ENCODE measurements around the gene KRT73.

The KRT73 gene

DNA sequence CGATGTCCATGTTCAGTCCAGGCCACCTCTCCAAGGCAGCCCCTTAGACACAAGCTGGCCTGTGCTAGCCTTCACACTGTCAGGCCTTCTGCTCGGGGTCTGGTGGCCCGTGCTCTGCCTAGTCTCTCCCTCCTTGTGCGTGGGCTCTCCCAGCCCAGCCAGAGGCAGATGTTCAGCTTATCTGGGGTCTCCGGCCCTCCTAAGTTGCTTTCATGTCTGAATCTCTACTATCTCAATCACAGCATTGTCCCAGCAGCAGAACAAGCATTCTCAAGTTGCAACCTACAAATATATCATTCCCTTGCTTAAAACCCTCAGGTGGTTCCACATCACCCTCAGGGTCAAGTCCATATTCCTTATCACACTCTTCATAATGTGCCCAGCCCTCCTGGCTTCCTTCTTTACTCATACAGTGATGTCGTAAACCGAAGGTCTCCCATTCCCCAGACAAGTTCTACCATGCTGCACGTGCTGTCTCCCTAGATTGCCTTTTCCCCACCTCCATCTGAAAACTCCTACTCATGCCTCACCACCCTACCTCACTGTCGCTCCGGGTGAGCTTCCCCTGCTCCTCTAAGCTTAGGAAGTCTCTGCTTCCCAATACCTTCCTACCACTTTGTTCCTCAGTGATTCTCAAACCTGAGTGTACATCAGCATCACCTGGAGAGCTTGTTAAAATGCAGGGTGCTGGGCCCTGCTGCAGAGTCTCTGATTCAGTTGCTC, 1.5 kb downstream of the KRT73 start:
- DNase-seq = no peak

DNA sequence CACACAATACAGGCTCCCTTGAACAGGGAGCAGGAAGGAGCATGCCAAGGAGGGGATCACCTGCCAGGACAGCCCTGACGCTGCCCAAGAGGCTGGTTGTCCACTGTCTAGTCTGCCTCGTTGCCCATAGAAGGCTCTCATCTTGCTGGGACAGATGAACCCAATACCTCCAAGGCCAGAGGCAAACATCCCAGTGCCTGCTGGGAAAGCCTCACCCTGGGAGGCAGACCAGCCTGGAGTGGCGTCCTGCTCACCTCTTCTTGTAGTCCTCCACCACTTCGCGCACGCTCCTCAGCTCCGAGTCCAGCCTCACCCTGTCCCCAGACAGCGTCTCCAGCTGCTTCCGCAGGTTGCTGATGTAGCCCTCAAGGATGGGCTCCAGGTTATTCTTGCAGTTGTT, 2.4 kb downstream of the KRT73 start:
- DNase-seq = no peak

DNA sequence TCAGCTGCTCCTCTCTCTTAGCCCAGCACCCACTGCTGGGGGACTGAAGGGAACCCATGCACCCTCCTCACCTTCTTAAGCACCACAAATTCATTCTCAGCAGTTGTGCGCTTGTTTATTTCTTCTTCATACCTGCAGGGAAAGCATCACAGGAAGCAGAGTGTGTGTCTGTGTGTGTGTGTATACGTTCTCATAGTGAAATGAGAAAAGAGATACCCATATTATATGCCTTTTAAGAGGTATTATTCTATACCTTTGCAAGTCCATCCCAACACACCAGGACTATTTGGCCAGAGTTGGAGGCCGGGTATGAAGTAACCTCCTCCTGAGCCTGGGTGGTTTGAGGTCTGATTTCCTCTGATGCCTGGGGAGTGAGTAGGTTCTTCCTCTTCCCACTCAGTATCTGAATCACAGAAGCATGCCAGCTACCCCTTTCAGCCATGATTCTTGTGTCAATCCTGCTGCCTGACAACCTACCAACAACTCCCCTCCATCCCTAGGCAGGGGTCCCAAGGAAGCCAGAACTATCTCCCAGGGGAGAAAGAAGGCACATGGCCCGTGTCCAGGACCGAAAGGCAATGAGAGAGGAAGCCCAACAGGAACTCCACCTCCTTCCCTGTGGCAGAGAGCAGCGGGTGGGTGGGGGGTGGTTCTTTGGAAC, 3.0 kb downstream of the KRT73 start:
- DNase-seq = peak; percentile 6

DNA sequence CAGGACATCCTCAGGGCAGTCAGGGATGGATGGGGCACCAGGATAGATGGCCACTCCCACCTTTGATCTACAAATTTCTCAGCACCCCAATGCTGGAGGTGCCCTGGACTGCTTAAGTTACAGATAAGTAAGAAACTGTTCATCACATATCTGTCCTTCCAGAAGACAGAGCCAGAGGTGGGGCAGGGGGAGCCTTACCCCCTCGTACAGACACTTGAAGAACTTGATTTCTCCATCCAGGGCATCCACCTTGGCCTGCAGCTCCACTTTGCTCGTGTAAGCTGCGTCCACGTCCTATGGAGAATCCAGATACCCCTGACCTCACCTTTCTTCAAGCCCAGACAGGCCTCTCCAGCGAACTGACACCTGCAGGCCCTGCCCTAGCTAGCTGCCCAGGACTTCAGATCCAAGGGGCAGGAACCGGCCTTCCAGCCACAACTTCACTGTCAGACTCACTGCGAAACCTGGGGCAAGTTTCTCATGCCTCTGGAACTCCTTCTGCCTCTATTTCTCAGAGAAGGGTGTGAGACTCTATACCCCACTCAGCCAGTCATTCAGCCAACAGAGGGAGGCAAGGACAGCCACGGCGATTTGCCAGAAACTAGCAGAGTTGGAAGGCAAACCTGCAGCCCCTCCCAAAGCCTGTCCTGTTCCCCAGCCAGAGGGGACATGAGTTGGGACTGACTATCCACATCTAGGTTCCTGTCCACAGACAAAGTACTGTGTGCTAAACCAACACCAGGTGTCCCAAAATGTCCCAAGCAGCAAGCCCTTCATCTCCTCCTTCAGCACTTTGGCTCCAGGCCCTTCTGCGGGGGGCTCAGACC, 3.8 kb downstream of the KRT73 start:
- DNase-seq = no peak

DNA sequence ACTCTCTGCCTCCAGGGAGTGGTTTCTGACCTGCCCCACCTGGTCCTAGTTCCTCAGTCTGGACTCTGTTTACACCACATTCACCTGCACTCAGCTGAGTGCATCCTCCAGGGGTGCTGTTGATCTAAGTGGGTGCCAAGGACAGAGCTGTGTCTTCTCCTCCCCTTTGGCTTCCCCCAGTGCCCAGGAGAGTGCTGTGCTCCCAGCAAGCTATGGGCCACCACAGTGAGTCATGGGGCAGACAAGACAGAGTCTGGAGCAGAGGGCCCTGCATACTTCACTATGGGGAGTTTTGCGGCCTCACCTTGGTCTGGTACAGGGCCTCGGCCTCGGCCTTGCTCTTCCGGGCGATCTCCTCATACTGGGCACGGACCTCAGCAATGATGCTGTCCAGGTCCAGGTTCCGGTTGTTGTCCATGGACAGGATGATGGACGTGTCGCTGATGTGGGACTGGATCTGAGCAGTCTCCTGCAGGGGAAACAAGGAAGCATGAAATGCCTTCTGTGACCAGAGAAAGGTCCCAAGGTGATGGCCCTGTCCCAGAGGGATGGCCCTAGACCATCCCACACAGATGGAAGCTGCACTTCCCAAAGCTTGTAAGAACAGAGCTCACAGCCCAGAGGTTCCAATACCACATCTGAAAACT, 4.9 kb downstream of the KRT73 start:
- DNase-seq = no peak

DNA sequence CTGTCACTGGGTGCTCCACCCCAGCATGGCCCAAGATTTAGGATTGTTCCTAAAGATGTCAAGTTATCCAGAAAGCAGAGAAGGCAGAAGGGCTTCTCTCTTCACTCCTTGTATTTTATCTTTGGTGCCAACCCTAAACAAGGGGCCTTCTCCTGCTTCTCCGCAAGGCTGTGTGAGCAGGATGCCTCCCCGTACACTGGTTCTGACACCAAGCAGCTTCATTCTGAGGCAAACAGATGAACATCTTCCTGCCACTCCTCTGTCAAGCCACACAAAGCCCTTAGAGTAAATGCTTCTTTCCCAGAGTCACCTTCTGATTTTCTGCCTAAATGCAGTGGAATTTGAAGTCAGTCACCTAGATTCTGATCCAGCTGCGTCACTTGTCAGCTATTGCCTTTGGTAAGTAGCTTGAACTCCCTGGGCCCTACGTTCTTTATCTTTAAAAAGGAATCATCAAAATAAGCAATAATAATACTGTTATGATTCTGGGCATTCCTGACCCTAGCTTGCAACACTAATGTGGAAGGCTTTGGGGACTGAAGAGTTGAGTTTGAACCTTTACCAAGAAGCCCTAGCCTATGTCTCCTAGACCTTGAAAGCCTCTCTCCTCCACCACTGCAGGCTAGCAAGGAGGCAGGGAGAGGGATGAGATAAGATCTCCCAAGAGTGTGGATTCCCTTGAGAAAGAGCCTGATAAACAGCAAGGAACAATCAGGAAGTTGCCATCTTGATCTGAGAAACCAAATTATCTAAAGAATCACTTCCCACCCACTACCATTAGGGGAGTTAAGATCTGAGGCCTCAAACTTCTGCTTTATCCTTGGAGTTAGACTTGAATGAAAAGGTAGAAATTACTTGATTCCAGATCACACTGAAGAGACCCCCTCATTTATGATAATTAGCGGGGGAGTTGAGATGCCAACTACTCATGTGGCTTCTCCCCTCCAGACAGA, 5.7 kb downstream of the KRT73 start:
- DNase-seq = no peak

DNA sequence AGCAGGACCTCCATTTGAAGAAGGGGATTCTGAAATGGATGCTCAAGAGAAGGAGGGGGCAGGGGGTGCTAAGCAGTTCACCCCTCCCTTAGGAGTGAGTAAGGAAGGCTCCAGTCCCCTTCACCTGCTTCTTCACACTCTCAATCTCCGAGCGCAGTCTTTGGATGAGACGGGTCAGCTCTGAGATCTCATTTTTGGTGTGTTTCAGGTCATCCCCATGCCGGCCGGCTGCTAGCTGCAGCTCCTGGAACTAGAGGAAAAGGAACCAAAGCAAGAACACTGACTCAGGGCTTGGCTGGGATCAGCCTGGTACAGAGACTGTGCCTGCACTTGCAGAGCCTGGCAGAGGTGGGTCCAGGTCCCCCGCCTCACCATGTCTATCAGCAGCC, 7.3 kb downstream of the KRT73 start:
- no peak for DNase-seq

DNA sequence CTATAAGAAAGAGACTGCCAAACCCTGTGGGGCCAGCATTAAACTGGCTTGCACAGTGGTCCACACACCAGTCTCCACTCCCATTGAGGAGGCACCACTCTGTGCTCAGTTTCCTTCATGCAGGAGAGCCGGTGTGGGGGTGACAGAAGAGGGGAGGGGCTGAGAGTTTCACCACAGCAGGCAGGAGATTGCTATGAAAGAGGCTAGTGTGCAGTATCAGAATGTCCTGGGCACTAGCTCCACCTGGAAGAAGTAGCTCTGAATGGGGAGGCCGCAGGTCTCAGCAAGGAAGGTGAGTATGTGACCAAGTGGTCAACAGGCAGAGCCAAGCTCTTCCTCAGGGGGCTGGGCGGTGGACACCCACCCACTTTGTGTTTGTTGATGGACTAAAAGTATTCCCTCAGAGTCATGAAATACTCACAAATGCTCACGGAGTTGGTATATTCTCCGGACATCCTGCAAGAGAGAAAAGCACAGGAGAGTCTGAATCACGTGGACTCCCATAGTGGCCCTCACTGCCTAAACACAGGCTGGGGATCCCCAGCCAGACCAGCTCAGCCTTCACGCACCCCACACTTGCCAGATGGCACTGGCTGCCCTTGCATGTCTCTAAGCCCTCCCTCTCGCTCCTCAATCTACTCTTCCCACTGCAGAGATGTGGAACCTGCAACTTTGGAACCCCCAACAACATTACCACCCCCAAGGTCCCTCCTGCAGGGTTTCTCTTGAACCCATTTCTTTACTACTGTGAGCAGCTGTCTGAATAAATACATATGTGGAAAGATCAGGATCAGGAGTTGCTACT, 9.3 kb downstream of the KRT73 start:
- no peak for DNase-seq

DNA sequence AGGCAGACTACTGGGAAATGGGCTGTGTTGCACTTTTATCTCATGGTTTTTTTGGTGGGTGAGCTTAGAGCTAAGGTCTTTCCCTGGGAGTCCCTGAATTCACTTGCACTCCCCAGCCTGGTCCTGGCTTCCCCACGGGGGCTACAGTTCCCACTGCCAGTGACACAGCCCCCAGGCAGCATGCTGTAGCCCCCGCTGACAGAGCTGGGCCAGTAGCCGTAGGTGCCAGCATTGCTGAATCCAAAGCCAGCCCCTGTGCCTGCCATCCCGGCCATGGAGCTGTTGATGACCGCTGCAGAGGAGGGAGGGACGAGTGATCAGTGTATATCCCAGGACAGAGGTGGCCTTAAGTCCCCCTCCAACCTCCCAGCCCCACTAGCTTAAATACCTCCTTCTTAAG, 10.2 kb downstream of the KRT73 start:
- DNase-seq = no peak

DNA sequence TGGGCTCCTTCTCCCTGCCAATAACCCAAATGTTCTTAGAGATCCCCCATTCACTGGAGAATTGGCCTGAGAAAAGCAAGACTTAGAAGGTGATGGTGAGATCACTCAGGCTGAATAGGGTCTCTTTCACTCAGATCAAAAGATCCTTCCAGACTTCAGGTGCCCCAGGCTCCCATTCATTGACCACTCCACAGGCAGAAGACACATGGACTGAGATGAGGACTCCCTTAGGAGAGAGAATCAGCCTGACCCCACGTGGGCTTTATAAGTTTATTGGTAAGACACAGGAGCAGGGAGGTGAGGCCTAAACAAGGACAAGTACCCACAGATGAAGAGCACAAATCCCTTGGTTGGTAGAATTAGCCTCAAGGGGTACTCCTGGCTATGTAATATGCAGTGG, 11.0 kb downstream of the KRT73 start:
- no peak for DNase-seq

DNA sequence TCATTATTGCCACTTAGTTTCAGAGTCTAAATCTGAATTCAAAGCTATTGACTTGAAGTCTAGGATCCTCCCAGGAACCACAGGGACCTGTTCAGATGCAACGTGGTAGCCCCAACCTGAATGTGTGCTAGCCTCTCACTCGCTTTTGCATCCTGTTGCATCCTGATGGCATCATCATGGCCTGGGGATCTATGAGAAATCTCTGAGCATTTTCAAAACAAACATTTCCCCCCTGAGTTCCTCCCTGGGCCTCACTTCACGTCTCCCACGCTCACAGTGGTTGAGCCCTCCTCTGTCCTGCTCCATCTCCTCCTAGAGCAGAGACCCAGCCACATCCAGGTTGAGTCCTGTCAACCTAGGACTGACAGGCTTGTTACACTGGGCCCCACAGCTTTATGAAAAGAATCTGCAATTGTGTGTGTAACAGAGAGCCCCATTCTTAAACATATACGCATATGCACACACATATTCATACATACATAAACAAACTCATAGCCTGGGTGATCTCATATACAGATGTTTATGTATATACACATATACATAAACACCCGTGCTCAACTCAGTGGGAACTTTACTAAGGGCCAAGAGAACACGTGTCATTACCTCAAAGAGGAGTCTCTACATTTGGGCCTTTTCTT, 11.7 kb downstream of the KRT73 start:
- DNase-seq = no peak

DNA sequence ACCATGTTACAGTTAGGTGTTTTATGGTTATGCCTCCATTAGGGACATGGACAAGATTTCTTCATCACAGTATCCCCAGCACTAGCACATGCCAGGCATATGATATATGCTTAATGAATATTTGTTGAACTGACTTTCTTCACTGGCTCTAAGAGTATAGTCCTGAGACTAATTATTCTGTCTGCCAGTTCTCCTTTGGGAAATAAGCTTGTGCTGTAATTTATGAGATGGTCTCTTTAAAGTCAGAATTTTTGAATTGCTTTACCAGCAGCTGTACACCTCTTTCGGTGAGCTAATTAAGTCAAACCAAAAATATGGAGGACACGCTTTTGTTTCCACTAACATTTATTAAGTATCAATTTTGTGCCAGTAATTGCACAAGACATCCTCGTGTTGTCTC, 12.3 kb downstream of the KRT73 start:
- no peak for DNase-seq

DNA sequence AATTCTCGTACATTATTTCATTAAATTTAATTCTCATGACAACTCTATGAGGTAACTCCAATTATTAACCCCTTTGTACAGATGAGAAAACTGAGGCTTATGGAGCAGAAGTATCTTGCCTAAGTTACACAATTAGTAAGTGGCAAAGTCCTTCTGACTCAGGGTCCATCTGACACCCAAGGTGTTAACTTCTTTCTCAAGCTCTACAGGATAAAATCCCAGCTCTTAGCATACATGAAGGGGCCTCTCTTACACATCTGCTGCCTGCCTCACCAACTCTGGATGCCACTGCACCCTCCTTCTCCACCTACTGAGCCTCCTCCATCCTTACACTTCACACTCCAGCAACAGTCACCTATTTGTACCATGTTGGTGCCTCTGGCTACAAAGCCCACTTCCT, 12.8 kb downstream of the KRT73 start:
- DNase-seq = no peak

DNA sequence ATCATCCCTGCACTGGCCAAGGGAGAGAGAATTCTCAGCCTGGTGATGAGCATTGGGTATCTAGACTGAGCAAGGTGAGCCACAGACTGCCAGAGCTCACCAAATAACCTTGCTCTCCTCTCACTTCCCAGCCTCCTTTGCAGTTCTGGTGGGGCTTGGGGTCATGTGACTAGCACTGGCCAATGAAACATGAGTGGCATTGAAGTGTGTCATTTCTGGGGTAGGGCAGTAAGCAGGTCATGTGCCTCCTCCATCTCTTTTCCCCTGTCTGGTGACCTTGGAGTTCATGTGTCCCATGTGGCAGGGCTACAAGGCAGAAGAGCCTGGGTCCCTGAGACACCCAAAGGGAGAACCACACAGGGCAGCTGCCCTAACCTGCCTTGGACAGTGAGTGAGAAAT, 13.5 kb downstream of the KRT73 start:
- DNase-seq = peak; percentile 8

DNA sequence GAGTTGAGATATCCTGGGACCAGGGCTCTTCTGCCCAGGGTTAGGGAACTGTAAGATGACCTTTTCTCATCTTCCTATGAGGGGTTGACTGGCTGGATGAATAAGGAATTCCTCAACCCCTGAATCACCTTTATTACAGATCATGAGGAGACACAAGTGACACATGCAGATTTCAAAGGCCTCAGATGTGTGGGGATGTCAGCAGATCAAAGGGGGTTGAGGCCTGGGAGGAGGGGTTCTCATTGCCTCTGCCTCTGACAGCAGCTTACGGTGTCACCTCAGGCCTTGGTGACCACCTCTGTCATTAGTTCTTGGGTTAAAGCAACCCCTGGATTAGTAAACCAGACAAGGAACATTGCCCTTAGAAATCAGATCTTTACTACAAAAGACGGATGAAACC, 15.0 kb downstream of the KRT73 start:
- no peak for DNase-seq

DNA sequence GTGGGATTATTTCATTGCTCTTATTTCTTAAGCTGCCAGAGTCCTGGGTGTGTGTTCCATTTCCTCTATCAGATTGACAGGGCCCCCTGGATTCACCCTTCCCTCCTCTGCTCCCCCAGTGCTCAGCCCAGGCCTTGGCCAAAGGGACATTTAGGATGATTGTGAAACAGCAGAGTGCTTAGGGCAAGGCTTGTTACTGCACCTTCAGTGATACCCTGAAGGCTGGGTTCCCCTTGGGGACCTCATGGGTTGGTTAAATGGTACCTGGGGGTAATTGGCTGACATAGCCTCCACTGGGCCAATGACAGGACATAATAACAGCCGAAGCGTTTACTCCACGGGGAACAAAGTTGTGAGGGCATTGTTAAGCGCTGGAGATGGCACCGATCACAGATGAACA, 15.8 kb downstream of the KRT73 start:
- no peak for DNase-seq

DNA sequence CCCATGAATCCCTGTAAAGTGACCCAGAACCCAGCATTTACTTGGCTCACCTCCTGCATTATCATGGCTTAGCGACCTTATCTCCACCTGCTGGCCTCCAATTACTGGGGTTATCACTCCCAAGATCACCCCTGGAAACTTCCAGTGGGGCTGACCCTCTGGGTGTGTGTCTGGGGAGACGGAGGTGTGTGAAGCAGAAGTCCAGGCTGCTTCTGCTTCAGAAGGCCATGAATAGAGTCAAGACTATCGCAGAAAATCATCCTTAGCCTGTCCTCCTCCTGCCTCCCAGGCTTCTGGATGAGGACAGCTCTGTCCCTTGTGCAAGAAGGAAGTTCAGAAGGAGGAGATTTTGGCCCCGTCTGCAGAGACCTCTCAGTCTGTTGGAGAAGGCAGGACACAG, 16.7 kb downstream of the KRT73 start:
- DNase-seq = no peak

DNA sequence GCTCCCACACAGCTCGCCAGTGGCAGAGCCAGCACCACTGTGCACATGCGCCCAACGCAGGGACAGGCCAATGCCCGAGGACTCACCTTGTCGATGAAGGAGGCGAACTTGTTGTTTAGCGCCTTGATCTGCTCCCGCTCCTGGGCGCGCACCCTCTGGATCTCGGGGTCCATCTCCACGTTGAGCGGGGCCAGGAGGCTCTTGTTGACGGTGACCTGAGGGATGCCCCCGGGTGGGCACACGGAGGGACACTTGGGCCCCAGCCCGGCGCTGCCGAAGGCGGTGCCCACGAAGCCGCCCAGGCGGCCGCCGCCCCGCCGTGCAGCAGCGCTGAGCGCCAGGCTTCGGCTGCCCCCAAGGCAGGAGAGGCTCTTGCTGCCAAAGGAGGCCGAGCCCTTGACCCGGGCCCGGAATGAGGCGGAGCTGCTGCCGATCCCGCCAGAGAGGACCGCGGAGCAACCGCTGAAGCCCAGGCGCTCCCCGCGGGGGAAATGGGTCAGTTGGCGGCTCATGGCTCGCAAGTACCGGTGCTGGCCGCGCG, 17.3 kb downstream of the KRT73 start, which contains the start of gene KRT72:
Gene KRT72 (minus strand): TSS at position 523 of the 541 bp plus-strand sequence. CDS start 11 bp downstream, at position 512.
- no peak for DNase-seq

DNA sequence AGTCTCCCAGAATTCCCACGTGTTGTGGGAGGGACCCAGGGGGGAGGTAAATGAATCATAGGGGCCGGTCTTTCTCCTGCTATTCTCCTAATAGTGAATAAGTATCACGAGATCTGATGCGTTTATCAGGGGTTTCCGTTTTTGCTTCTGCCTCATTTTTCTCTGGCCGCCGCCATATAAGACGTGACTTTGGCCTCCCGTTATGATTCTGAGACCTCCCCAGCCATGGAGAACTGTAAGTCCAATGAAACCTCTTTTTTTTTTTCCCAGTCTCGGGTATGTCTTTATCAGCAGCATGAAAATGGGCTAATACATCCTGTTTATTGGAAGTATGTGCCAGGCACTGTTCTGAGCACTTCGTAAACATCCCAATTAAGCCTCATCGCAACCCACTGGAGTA, 17.9 kb downstream of the KRT73 start:
- DNase-seq = no peak

DNA sequence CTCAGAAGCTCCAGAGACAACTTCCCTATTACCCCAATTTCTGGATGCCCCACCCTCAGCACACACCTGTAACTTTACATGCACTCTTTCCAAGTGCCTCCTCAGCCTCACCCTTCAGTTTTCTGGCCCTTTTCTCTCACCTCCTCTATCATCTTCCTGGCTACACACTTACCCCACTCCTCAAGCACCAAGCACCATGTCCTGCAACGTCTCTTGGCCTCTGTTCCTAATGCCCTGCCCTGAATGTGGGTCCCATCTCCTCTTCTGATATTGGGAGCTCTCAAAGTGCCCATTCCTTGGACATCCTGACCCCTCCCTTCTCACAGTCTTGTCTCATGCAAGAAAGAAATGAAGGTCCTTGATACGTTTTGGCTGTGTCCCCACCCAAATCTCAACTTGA, 18.3 kb downstream of the KRT73 start:
- no peak for DNase-seq

DNA sequence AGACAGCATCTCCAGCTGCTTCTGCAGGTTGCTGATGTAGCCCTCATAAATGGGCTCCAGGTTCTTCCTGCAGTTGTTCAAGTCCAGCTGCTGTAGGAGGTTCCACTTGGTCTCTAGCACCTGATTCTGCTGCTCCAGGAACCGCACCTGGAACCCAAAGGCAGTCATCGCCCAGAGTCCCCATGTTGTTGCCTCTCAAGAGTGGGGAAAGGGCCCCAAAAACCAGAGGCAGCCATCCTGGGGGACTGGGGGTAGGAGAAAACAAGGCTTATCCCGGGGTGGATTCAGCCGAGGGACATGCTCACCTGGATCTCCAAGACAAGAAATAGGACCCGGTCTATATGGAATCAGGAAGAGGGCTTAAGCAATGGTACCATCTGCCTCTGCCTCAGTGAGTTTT, 19.4 kb downstream of the KRT73 start:
- DNase-seq = no peak
